ENCODE data around the gene NAV2.

Gene NAV2

GRCh38 chr11:19840961-19841360 is 128.3 kb downstream of the NAV2 start:
- DNase-seq = no peak

- DNase-seq = no peak
These were observed 129.9 kb downstream of the NAV2 start for GRCh38 chr11:19842505-19842904.

- DNase-seq = no peak
These were observed 130.4 kb downstream of the NAV2 start for GRCh38 chr11:19843079-19843478.

GRCh38 chr11:19844012-19844411 is 131.4 kb downstream of the NAV2 start:
- no peak for DNase-seq

- no peak for DNase-seq
These were observed 132.2 kb downstream of the NAV2 start for GRCh38 chr11:19844806-19845205.

- DNase-seq = no peak
These were observed 133.0 kb downstream of the NAV2 start for GRCh38 chr11:19845626-19846025.

- no peak for DNase-seq
These were observed 134.1 kb downstream of the NAV2 start for GRCh38 chr11:19846654-19847305.

- DNase-seq = no peak
These were observed 135.6 kb downstream of the NAV2 start for GRCh38 chr11:19848219-19848618.

- DNase-seq = no peak
These were observed 136.6 kb downstream of the NAV2 start for GRCh38 chr11:19849107-19849789.

GRCh38 chr11:19849947-19850593 is 137.4 kb downstream of the NAV2 start:
- no peak for DNase-seq

GRCh38 chr11:19852288-19852687 is 139.7 kb downstream of the NAV2 start:
- no peak for DNase-seq

- DNase-seq = no peak
These were observed 140.4 kb downstream of the NAV2 start for GRCh38 chr11:19853016-19853415.

- DNase-seq = no peak
These were observed 141.3 kb downstream of the NAV2 start for GRCh38 chr11:19853920-19854319.

- no peak for DNase-seq
These were observed 148.5 kb downstream of the NAV2 start for GRCh38 chr11:19861171-19861570.

- no peak for DNase-seq
These were observed 149.5 kb downstream of the NAV2 start for GRCh38 chr11:19862091-19862490.

- peak; percentile 57 for DNase-seq
These were observed 151.8 kb downstream of the NAV2 start for GRCh38 chr11:19864141-19865140.

GRCh38 chr11:19866037-19866436 is 153.4 kb downstream of the NAV2 start:
- no peak for DNase-seq

- no peak for DNase-seq
These were observed 153.9 kb downstream of the NAV2 start for GRCh38 chr11:19866521-19866920.

- peak; percentile 31 for DNase-seq
These were observed 154.4 kb downstream of the NAV2 start for GRCh38 chr11:19867064-19867463.

GRCh38 chr11:19868281-19868821 is 155.7 kb downstream of the NAV2 start:
- DNase-seq = peak; percentile 54

- DNase-seq = no peak
These were observed 156.2 kb downstream of the NAV2 start for GRCh38 chr11:19868871-19869270.

GRCh38 chr11:19869466-19869865 is 156.8 kb downstream of the NAV2 start:
- peak; percentile 58 for DNase-seq
